GM21423 (cell line): Measurements from ENCODE around the gene C1RL.

ENCODE experiments used
- ATAC-seq: cut with Tn5 transposase; IDR thresholded peaks from one replicate; pipeline ENCODE4 v1.9.1; 2021; ENCODE audit warnings: mild to moderate bottlenecking, moderate library complexity; ENCODE audit not compliant: unreplicated experiment

C1RL gene

DNA sequence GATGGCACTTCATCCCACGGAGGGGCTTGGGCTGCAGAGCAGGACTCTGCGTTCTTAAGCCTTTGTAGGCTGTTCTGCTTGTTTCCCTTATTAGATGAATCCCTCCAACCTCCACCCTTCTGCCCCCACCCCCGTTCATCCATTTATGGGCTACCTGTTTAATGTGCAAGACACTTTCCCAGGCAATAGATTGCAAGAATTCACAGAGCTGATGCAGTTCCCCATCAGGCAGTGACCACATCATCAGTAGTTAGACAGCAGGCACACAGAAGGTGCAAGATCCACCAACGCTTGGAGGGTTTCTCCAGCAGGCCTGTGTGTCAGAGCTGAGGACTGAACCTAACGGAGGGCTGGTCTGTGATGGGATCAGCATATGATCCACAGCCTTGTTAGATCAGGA is 15.5 kb downstream of the C1RL start:
- ATAC-seq: no peak

GRCh38 chr12:7092986-7093460 is 16.0 kb downstream of the C1RL start:
- no peak for ATAC-seq

DNA sequence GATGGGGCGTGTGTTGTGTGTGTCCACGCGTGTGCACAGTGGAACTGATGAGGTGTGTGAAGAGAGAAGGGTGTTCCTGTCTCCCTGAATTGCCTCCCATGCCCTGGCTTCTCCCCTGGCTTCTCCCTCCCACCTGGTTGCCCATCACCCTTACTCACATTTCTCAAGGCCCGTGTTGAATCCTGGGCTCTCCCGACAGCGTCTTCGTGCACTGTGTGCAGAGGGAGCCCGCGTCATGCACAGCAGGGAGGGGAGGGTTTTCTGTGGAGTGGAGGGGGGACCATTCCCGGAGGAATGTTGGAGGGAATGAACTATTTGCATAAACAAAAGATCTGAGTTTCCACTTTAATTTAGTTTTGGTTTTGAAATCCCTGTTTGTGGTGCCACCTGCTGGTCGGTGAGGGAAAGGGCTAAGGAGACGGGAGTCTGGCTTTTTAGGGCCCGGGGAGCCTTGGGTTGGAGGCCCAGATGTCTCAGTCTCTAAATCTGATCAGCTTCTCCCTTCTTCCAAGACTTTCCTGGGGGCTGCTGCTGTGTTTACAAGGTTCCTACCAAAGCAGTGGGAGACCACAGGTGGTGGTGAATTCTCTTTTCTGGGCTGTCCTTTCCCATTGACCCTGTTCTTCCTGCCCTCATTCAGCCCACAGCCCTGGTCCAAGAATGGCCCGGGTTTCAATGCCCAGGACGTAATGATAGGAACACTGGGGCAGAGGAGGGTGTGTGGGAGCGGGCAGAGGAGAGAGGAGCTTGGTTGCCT is 16.6 kb downstream of the C1RL start, which contains the start of gene C1R:
TSS of gene C1R (minus strand) at position 217 of the 757 bp plus-strand sequence. CDS start at position 160, 57 bp downstream.
- ATAC-seq: no peak

GRCh38 chr12:7091660-7092228 is 17.3 kb downstream of the C1RL start:
- ATAC-seq: no peak

DNA sequence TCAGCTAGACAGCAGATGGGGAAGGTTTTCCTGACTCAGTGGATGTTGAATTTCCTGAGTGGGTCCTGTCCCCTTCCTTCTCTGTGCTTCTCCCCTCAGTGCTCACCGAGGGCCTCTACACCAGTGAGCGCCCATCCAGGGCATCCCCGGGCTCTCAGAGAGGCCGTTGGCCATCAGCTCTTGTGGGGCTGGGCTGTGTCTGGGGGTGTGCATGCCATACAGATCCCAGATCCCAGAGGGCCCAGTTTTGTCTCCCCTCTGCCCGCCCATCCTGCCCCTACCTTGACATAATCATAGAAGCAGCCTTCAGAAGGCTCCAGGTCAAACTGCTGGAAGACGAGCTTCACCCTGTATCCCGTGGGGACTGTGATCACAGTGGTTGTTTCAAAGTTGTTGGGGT is 17.8 kb downstream of the C1RL start:
- no peak for ATAC-seq

DNA sequence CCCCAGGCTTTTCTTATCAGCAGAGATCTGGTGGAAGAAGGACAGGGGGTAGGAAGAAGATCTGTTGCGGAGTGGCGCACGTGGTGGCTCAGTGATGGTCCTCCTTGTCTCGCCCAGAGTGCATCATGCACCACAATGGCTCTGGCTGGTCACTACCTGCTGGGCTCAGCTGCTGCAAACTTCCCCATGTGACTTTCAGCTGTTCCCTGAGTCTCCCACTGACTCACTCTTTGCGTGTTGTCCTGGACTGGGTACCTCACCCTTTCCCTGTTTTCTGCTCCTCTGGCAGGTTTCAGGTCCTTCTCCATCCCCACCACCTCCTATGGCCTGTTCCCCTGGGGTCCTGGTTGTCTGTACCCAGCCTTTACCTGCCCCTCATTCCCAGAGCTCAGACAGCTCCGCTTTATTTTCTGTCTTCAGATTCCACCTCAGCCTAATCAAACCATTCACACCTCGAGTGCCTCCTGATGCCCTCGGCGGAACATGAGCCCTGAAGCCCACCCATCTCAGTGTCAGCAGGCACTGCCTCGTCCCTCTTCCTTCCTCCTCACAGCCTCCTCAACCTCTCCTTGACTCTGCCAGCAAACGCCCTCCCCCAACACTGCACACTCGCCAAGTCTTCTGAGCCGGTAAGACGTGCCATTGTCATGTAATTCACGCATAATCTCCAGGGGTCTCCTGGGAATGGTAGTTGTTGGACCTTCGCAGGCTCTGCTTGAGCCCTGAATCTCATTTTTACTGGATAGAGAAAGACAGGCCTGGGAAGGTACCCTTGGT is 18.6 kb downstream of the C1RL start:
- no peak for ATAC-seq

DNA sequence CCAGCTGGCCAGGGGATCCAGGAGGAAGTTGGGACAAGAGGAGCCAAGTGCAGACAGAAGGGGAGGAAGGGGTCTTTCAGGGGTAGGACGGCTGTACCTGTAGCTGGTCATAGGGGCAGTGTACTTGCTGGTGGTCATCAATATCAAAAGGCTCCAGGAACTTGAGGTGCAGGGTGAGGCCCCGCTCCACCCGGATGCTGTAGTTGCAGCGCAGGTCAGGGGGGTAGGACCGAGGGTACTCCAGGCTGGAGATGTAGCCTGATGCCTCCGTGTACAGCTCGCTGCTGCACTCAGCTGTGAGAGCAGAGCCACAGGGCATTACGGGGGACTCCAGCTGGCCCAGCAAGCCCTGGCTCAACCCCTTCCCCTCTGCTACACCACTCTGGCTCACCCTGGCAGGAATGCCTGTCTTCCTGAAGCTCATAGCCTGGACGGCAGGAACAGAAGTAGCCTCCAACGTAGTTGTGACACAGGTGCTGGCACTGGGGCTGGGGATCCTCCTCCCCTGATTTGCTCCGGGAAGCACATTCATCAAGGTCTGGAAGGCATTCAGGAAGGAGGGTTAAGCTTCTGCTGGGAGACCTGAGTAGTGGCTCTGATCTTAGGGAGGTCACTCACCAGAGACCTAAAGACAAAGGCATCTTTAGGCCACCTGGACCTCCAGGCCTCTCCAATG is 19.7 kb downstream of the C1RL start:
- no peak for ATAC-seq

GRCh38 chr12:7083125-7083524 is 25.9 kb downstream of the C1RL start:
- no peak for ATAC-seq

- ATAC-seq: no peak
Measured at GRCh38 chr12:7081037-7081436, 28.0 kb downstream of the C1RL start.

DNA sequence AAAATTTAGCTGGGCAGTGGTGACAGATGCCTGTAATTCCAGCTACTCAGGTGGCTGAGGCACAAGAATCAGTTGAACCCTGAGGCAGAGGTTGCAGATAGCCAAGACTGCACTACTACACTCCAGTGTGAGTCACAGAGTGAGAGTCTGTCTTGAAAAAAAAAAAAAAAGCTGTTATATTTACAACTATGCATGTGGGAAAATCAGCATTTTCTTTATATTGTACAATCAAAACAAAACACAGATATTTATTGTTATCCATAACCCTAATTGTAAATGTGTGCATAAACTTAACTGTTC is 29.2 kb downstream of the C1RL start:
- ATAC-seq: no peak

GRCh38 chr12:7078163-7078562 is 30.9 kb downstream of the C1RL start:
- ATAC-seq: no peak

GRCh38 chr12:7076493-7076892 is 32.5 kb downstream of the C1RL start:
- no peak for ATAC-seq

- no peak for ATAC-seq
Measured at GRCh38 chr12:7075939-7076338, 33.1 kb downstream of the C1RL start.

DNA sequence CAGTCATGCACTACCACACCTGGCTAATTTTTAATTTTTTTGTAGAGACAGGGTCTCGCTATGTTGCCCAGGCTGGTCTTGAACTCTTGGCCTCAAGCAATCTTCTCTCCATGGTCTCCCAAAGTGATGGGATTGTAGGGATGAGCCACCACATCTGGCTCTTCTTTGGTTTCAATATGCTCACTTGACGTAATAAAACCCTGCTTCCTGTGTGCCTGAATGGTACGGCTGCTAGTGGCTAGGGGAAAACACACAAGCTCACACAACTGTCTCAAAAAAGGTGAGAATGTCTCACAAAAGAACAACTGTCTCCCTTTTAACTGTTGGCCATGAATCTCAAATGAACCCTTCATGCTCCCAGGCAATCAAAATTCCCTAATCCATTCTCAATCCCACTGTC is 33.5 kb downstream of the C1RL start:
- ATAC-seq: no peak

- no peak for ATAC-seq
Measured at GRCh38 chr12:7073946-7074345, 35.1 kb downstream of the C1RL start.

- ATAC-seq: no peak
Measured at GRCh38 chr12:7072554-7072953, 36.5 kb downstream of the C1RL start.

DNA sequence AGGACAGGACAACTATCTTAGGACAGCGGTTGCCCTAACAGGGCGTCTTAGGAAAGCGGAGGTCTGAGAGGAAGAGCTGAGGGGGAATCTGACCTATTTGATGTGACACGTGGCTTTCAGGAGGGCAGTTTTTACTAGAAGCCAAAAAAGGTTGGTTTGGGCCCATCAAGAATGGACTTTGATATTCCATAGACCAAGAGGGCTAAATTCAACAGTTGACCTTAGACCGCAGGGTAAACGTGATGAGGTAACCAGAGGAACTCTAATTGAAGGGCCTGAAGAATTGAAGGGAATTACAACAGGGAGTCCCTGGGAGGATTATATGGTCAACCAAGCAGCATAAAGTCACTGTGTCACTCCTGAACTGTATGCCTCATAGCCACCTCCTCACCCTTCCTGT is 37.0 kb downstream of the C1RL start:
- no peak for ATAC-seq

DNA sequence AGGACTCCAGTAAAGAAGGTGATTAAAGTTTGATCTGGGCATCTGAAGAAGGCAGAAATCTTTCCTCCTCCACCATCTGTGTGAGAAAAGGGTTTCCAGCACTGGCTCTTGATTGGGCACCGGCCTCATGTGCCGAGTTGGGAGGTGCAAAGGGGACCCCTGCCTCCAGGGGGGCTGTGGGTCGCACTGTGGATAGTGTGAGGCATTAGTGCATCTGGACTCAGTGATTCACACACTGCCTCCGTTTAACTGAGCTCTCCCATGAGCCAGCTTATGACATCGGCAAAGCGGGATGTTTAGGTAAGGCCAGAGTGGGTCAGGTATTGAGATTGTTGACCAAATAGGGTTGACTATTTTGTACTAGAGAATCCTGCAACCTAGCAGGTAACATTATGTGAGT is 39.6 kb downstream of the C1RL start:
- ATAC-seq: no peak

GRCh38 chr12:7068994-7069346 is 40.0 kb downstream of the C1RL start:
- no peak for ATAC-seq

- no peak for ATAC-seq
Measured at GRCh38 chr12:7068240-7068993, 40.6 kb downstream of the C1RL start.

DNA sequence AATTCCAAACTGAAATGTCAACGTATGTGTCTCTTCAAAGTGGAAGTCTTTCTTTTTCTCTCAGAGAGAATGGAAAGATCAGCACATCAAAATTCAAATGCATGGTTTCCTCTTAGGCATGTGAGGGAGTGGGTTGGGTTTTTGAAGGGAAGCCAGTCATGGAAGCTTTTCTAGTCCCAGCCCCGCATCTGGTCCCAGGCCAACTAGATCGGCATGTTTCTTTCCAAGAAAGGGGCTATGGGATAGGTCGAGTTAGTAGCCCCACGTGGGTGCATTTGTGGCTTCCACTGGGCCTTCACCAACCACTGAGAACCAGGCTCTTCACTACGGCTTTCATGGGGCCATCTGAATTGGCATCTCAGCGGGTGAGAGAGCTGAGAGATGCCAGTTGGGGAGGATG is 41.9 kb downstream of the C1RL start:
- ATAC-seq: no peak
